PC-9 (cell line): ENCODE measurements around the gene ARHGAP32. TPM values are rescaled to one million over a fixed set of nuclear protein-coding genes. Genes with fewer than 3 reads are reported as not detected.

ENCODE experiments used
- BruUV-seq: library from RNA; stranded (reverse); fragments of 400-500 nt; replicated peaks from 2 replicates; lab custom pipeline; 2021; lab: Mats Ljungman, UMichigan
- CTCF ChIA-PET: fragments of 300-600 bp; sonication (Branson Sonifier 250); formaldehyde crosslinking; loops from one replicate; lab custom pipeline; 2022; ENCODE audit warnings: antibody characterized with exemption; lab: Charles Lee
- POLR2A ChIA-PET: fragments of 300-600 bp; sonication (Branson Sonifier 250); formaldehyde crosslinking; loops from one replicate; lab custom pipeline; 2022; ENCODE audit warnings: antibody characterized with exemption; ENCODE audit not compliant: unreplicated experiment; lab: Charles Lee
- DNase-seq, 2 experiments: peaks; one replicate each; pipeline versions ENCODE4 v3.0.0 to v3.0.0-alpha.2; 2015 to 2022; ENCODE audit warnings: mixed read lengths in 1 of 2
- H2AFZ ChIP-seq: fragments of 200-600 bp; sonication (generic); 2 replicates; pipeline ENCODE4 v1.8.1; 2017; ENCODE audit warnings: antibody characterized with exemption
- H3F3A ChIP-seq: fragments of 200-600 bp; sonication (generic); 2 replicates; pipeline ENCODE4 v1.8.1; 2017; ENCODE audit warnings: antibody characterized with exemption, mild to moderate bottlenecking, low read depth; ENCODE audit not compliant: insufficient read depth
- H3K27ac ChIP-seq: fragments of 200-600 bp; sonication (generic); 2 replicates; pipeline ENCODE4 v1.6.1; 2016; ENCODE audit warnings: mixed run types
- H3K27me3 ChIP-seq: fragments of 200-600 bp; sonication (generic); 2 replicates; pipeline ENCODE4 v1.6.1; 2016; ENCODE audit warnings: low read depth, mixed run types; ENCODE audit not compliant: insufficient read depth
- H3K36me3 ChIP-seq: fragments of 200-600 bp; sonication (generic); 2 replicates; pipeline ENCODE4 v1.6.1; 2016; ENCODE audit warnings: low read depth, mixed run types
- H3K4me1 ChIP-seq: fragments of 200-600 bp; sonication (generic); replicated peaks from 2 replicates; pipeline ENCODE4 v1.6.1; 2016; ENCODE audit warnings: mixed run types; ENCODE audit not compliant: insufficient read depth
- H3K4me2 ChIP-seq: fragments of 200-600 bp; sonication (generic); 2 replicates; pipeline ENCODE4 v1.6.1; 2017; ENCODE audit warnings: mixed run types
- H3K4me3 ChIP-seq: fragments of 200-600 bp; sonication (generic); 2 replicates; pipeline ENCODE4 v1.6.1; 2016; ENCODE audit warnings: mixed run types
- H3K79me2 ChIP-seq: fragments of 200-600 bp; sonication (generic); 2 replicates; pipeline ENCODE4 v1.6.1; 2017; ENCODE audit warnings: low read depth, mixed run types
- H3K9me2 ChIP-seq: fragments of 200-600 bp; sonication (generic); 2 replicates; pipeline ENCODE4 v1.8.1; 2017; ENCODE audit warnings: mild to moderate bottlenecking; ENCODE audit not compliant: insufficient read depth
- H3K9me3 ChIP-seq: fragments of 200-600 bp; sonication (generic); 2 replicates; pipeline ENCODE4 v1.8.1; 2016; ENCODE audit warnings: low read depth; ENCODE audit not compliant: insufficient read depth
- H4K20me1 ChIP-seq: fragments of 200-600 bp; sonication (generic); 2 replicates; pipeline ENCODE4 v1.8.1; 2017; ENCODE audit not compliant: insufficient read depth
- CTCF ChIP-seq: fragments of 200-600 bp; sonication (generic); conservative IDR thresholded peaks from 2 replicates; pipeline ENCODE4 v1.6.1; 2017; ENCODE audit warnings: mixed run types, antibody characterized with exemption, mild to moderate bottlenecking, moderate library complexity
- EZH2 ChIP-seq: fragments of 200-600 bp; sonication (generic); IDR thresholded peaks from 2 replicates; pipeline ENCODE4 v1.8.0; 2017; ENCODE audit warnings: antibody characterized with exemption, low read depth
- intact Hi-C: fragments of 100-400 bp; cut with micrococcal nuclease; formaldehyde crosslinking; loops from one replicate; pipeline ENCODE4 v1.10.0; 2022; ENCODE audit not compliant: unreplicated experiment
- total RNA-seq: library from RNA; stranded (reverse); gene quantifications from 2 replicates; pipeline ENCODE4 v1.2.3, GENCODE V29; 2021

Gene ARHGAP32
- total RNA-seq, 1 experiment from 2014 or later: 35.1 TPM

GRCh38 chr11:129035244-129035643, 156.9 kb downstream of the ARHGAP32 start:
- Histone ChIP-seq H4K20me1 (no peaks in the 10 kb centered on the region), H3K27me3 (no peaks in the 10 kb centered on the region), H3F3A (no peaks in the 10 kb centered on the region), H3K9me3 (no peaks in the 10 kb centered on the region), H3K4me2 (no peak overlapping the region), H3K27ac (no peak overlapping the region), H3K9me2 (no peaks in the 10 kb centered on the region), H2AFZ (no peak overlapping the region), H3K4me1 (no peaks in the 10 kb centered on the region), H3K36me3 (no peaks in the 10 kb centered on the region), H3K79me2 (no peaks in the 10 kb centered on the region), H3K4me3 (no peak overlapping the region)
- TF ChIP-seq EZH2: no peak
- no peak for TF ChIP-seq CTCF
- BruUV-seq: no TSS peak
- DNase-seq: no peak
- ChIA-PET POLR2A (interaction anchor here (0.6 kb wide), 1 partner anchor 34 kb away, joined by 3 read pairs; no protein-coding TSS in a partner anchor), CTCF (interaction anchor here (0.6 kb wide), 1 partner anchor 290 kb away, joined by 4 read pairs; no protein-coding TSS in a partner anchor)
- intact Hi-C loops: no loop called here

- TF ChIP-seq CTCF (no peak), EZH2 (no peak)
- Histone ChIP-seq H3K36me3 (no peaks in the 10 kb centered on the region), H3K9me2 (no peaks in the 10 kb centered on the region), H4K20me1 (no peaks in the 10 kb centered on the region), H3K27me3 (no peaks in the 10 kb centered on the region), H2AFZ (no peak overlapping the region), H3K4me3 (no peak overlapping the region), H3F3A (no peaks in the 10 kb centered on the region), H3K79me2 (no peaks in the 10 kb centered on the region), H3K4me1 (no peaks in the 10 kb centered on the region), H3K9me3 (no peaks in the 10 kb centered on the region), H3K4me2 (no peak overlapping the region), H3K27ac (no peak overlapping the region)
- POLR2A ChIA-PET: no interaction called here
- CTCF ChIA-PET: no interaction called here
- intact Hi-C loops: no loop called here
- BruUV-seq: no TSS peak
- DNase-seq: no peak
Measured at GRCh38 chr11:129034001-129034400, 158.1 kb downstream of the ARHGAP32 start.

- ChIA-PET CTCF (interaction anchor here (0.5 kb wide), 3 partner anchors 50 to 352 kb away, joined by 3 to 5 read pairs (median 3); no protein-coding TSS in a partner anchor), POLR2A (interaction anchor here (0.6 to 0.7 kb wide), 6 partner anchors 119 to 982 kb away, joined by 3 to 31 read pairs (median 5); partner anchors contain the start of gene PRDM10)
- Histone ChIP-seq H3K9me3 (no peaks in the 10 kb centered on the region), H3K4me3 (peak overlapping the region; percentile 69), H3K4me2 (peak overlapping the region; percentile 74), H3F3A (peaks cover 24% of the 10 kb centered on the region), H3K27me3 (no peaks in the 10 kb centered on the region), H3K27ac (peak overlapping the region; percentile 96), H3K9me2 (no peaks in the 10 kb centered on the region; the same call in 1 of the 2 replicates), H3K79me2 (peaks cover 48% of the 10 kb centered on the region), H2AFZ (peak overlapping the region; percentile 72), H4K20me1 (0 out of 2 replicates have a peak, but pooled peaks cover 8% of the 10 kb centered on the region), H3K36me3 (no peaks in the 10 kb centered on the region), H3K4me1 (peaks cover 35% of the 10 kb centered on the region)
- no peak for TF ChIP-seq CTCF
- TF ChIP-seq EZH2: no peak
- intact Hi-C loops: loop anchor here (2.0 kb wide), 2 partner anchors 37 to 91 kb away; no protein-coding TSS in a partner anchor
- BruUV-seq: TSS peak; percentile 47
- peak; percentile 82 to 94 for DNase-seq
Measured at GRCh38 chr11:129023968-129024676, 168.0 kb downstream of the ARHGAP32 start.
